ENCODE measurements around the gene ZNF407. TPM values are rescaled to one million over a fixed set of nuclear protein-coding genes. Genes with fewer than 3 reads are reported as not detected.

ZNF407 gene
- total RNA-seq, 1 donor from 2014 or later = 8.7 TPM

GRCh38 chr18:74818516-74819175, 221.0 kb downstream of the ZNF407 start:
- no peak for DNase-seq (ENCODE audit: low spot score in 2 of 2)
- H3K27ac ChIP-seq = no peak overlapping the region
- no peaks in the 10 kb centered on the region for H3K9me3 ChIP-seq
- no peak overlapping the region for H3K4me3 ChIP-seq
- no peaks in the 10 kb centered on the region for H3K36me3 ChIP-seq
- no peaks in the 10 kb centered on the region for H3K4me1 ChIP-seq
- H3K27me3 ChIP-seq = no peaks in the 10 kb centered on the region
- TF ChIP-seq CTCF (IDR thresholded peaks at IDR 0.05) = no peak
- intact Hi-C loops (cut with DNase I) = no loop called here

- Histone ChIP-seq H3K27ac (no peak overlapping the region), H3K27me3 (no peaks in the 10 kb centered on the region), H3K4me3 (no peak overlapping the region), H3K36me3 (no peaks in the 10 kb centered on the region), H3K4me1 (no peaks in the 10 kb centered on the region), H3K9me3 (no peaks in the 10 kb centered on the region)
- intact Hi-C loops (cut with DNase I) = no loop called here
- no peak for DNase-seq (ENCODE audit: low spot score in 2 of 2)
- no peak for TF ChIP-seq CTCF (IDR thresholded peaks at IDR 0.05)
Observed at GRCh38 chr18:74819433-74820059, 221.9 kb downstream of the ZNF407 start.

GRCh38 chr18:74820160-74820780, 222.6 kb downstream of the ZNF407 start:
- intact Hi-C loops (cut with DNase I) = no loop called here
- Histone ChIP-seq H3K27ac (no peak overlapping the region), H3K27me3 (no peaks in the 10 kb centered on the region), H3K9me3 (no peaks in the 10 kb centered on the region), H3K4me1 (no peaks in the 10 kb centered on the region), H3K36me3 (no peaks in the 10 kb centered on the region), H3K4me3 (no peak overlapping the region)
- no peak for DNase-seq (ENCODE audit: low spot score in 2 of 2)
- TF ChIP-seq CTCF (IDR thresholded peaks at IDR 0.05) = no peak

- intact Hi-C loops (cut with DNase I) = no loop called here
- Histone ChIP-seq H3K4me3 (no peak overlapping the region), H3K36me3 (no peaks in the 10 kb centered on the region)
Observed at GRCh38 chr18:74825460-74825859, 227.8 kb downstream of the ZNF407 start.

GRCh38 chr18:74826572-74826971, 228.9 kb downstream of the ZNF407 start:
- DNase-seq (ENCODE audit: low spot score in 2 of 2) = no peak
- H3K4me3 ChIP-seq = no peak overlapping the region
- no peak for TF ChIP-seq CTCF (IDR thresholded peaks at IDR 0.05)
- intact Hi-C loops (cut with DNase I) = no loop called here
- no peaks in the 10 kb centered on the region for H3K9me3 ChIP-seq
- no peaks in the 10 kb centered on the region for H3K4me1 ChIP-seq
- no peak overlapping the region for H3K27ac ChIP-seq
- no peaks in the 10 kb centered on the region for H3K36me3 ChIP-seq
- no peaks in the 10 kb centered on the region for H3K27me3 ChIP-seq

More at GRCh38 chr18:74825460-74825859, 227.8 kb downstream of the ZNF407 start:
- no peaks in the 10 kb centered on the region for H3K9me3 ChIP-seq
- no peaks in the 10 kb centered on the region for H3K27me3 ChIP-seq
- no peaks in the 10 kb centered on the region for H3K4me1 ChIP-seq
- DNase-seq (ENCODE audit: low spot score in 2 of 2) = no peak
- no peak for TF ChIP-seq CTCF (IDR thresholded peaks at IDR 0.05)
- H3K27ac ChIP-seq = no peak overlapping the region

Data from ascending aorta (tissue), 2 donors.